Activated naive CD8-positive, alpha-beta T cell treated with anti-CD3 and anti-CD28 coated beads, Interleukin-2, amount 10 ng/mL, durations not matched to agents 7 days and 5 days (primary cell): ENCODE results near the gene SKIDA1. TPM values are rescaled to one million over a fixed set of nuclear protein-coding genes. Genes with fewer than 3 reads are reported as not detected.

Experiments used
- ATAC-seq: fragments of 150-1000 bp; cut with Tn5 transposase; one replicate; pipeline ENCODE4 v1.10.0; 2021; ENCODE audit warnings: low read depth, moderate library complexity
- POLR2A ChIA-PET: fragments of 350-600 bp; sonication (Branson Sonifier 250); formaldehyde crosslinking; loops from one replicate; lab custom pipeline; 2021; ENCODE audit warnings: antibody characterized with exemption; lab: Charles Lee
- DNase-seq: peaks from one replicate; pipeline ENCODE4 v3.0.0; 2021
- H3K27ac Mint-ChIP-seq: one replicate; pipeline ENCODE4 v1.8.0; 2022; ENCODE audit warnings: mild to moderate bottlenecking, mixed read lengths
- H3K27me3 Mint-ChIP-seq: one replicate; pipeline ENCODE4 v1.8.0; 2022; ENCODE audit warnings: mild to moderate bottlenecking, moderate library complexity, mixed read lengths
- H3K36me3 Mint-ChIP-seq: one replicate; pipeline ENCODE4 v1.8.0; 2021; ENCODE audit warnings: mild to moderate bottlenecking, mixed read lengths
- H3K4me1 Mint-ChIP-seq: one replicate; pipeline ENCODE4 v1.8.0; 2021; ENCODE audit warnings: mixed read lengths
- H3K4me3 Mint-ChIP-seq: one replicate; pipeline ENCODE4 v1.8.0; 2022; ENCODE audit warnings: mild to moderate bottlenecking, moderate library complexity, mixed read lengths
- H3K9me3 Mint-ChIP-seq: one replicate; pipeline ENCODE4 v1.8.0; 2021; ENCODE audit warnings: mixed read lengths
- total RNA-seq, 2 experiments: library from RNA; stranded (reverse); gene quantifications; one replicate each; pipeline ENCODE4 v1.2.3, GENCODE V29; 2021

The SKIDA1 gene
- total RNA-seq, 2 experiments from 2014 or later = 0.09 to 0.58 TPM

DNA sequence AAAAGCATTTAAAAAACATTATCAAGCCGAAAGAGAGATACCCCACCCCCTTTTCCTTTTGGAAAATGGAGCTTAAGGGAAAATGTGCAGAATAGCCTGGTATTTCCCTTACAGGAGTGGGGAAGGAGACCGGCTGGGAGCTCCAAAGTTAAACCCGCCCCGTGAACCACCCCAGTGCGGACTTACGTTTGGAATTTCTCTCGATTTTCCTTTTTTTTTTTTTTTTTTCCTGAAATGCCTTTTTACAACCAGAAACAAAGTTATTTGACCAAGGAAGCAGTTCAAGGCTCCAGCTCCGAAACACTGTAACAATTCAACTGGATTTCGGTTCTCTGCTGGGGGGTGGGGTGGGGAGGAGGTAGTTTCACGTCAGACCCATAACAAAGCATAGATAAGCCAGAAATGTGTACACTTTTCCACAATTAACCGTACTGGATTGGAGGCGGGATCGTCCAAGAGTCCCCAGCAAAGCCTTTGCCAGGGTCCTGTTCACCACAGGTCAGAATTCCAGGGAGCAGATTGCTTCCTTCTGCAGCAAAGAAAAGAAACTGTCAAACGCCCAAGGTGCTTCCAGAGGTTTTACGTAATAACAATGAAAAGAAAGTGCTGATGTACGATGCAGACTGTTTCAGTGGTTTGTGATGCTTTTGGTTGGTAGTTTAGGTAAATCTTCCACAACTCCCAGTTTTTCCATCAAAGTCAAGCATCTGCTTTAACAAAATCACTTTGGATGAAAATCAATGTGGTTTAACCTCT lies 6.7 kb downstream of the SKIDA1 start:
- no peak for ATAC-seq
- H3K27ac Mint-ChIP-seq = no peak overlapping the region
- H3K36me3 Mint-ChIP-seq = no peaks in the 10 kb centered on the region
- peak overlapping the region; percentile 87 for H3K4me3 Mint-ChIP-seq
- no peaks in the 10 kb centered on the region for H3K9me3 Mint-ChIP-seq
- DNase-seq = no peak
- peaks cover 82% of the 10 kb centered on the region for H3K27me3 Mint-ChIP-seq
- peaks cover 31% of the 10 kb centered on the region for H3K4me1 Mint-ChIP-seq
- POLR2A ChIA-PET = interaction anchor here (0.7 to 1.4 kb wide), 5 partner anchors 8 to 1097 kb away, joined by 3 to 6 read pairs (median 5); no protein-coding TSS in a partner anchor

DNA sequence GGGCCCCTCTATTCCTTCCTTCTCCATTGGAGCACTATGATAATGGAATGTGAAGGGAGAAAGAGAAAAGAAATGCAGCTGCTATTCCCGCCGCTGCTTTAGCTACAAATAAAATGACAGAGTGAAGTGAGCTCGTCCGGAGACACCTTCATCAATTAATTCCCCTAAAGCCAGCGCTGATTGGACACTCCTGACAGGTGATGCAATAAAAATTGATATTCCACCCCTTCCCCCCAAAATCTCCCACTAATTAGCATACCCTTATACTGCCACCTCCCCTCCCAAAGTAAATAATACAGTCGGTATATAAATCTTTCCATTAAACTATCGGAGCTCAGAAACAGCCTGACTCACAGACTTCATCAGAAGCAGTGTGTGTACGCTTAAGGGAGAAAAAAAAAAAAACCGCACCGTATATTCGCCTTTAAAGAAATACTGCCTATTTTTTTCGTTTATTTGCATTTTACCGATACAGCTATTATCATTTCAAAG lies 7.3 kb downstream of the SKIDA1 start:
- ATAC-seq (peak; percentile 28), DNase-seq (no peak)
- no peaks in the 10 kb centered on the region for H3K9me3 Mint-ChIP-seq
- H3K36me3 Mint-ChIP-seq = no peaks in the 10 kb centered on the region
- H3K27ac Mint-ChIP-seq = no peak overlapping the region
- H3K4me1 Mint-ChIP-seq = peaks cover 31% of the 10 kb centered on the region
- peak overlapping the region; percentile 87 for H3K4me3 Mint-ChIP-seq
- peaks cover 82% of the 10 kb centered on the region for H3K27me3 Mint-ChIP-seq
- POLR2A ChIA-PET = interaction anchor here (0.7 to 1.4 kb wide), 4 partner anchors 9 to 822 kb away, joined by 3 to 6 read pairs (median 5); no protein-coding TSS in a partner anchor

- Mint-ChIP-seq H3K27me3 (peaks cover 84% of the 10 kb centered on the region), H3K9me3 (no peaks in the 10 kb centered on the region), H3K4me1 (peaks cover 31% of the 10 kb centered on the region), H3K27ac (no peak overlapping the region), H3K36me3 (no peaks in the 10 kb centered on the region), H3K4me3 (peak overlapping the region; percentile 87)
- POLR2A ChIA-PET = interaction anchor here (0.9 to 1.4 kb wide), 2 partner anchors 159 to 823 kb away, joined by 3 to 6 read pairs; no protein-coding TSS in a partner anchor
- ATAC-seq = peak; percentile 31
- peak; percentile 54 for DNase-seq
Measured at GRCh38 chr10:21517134-21518031, 8.1 kb downstream of the SKIDA1 start.

- Mint-ChIP-seq H3K36me3 (no peaks in the 10 kb centered on the region), H3K9me3 (no peaks in the 10 kb centered on the region), H3K27me3 (peaks cover 88% of the 10 kb centered on the region), H3K4me3 (peak overlapping the region; percentile 87), H3K4me1 (peaks cover 31% of the 10 kb centered on the region), H3K27ac (no peak overlapping the region)
- ATAC-seq (peak; percentile 75), DNase-seq (peak; percentile 67)
- POLR2A ChIA-PET = interaction anchor here (0.5 kb wide), 1 partner anchor 1196 kb away, joined by 3 read pairs; no protein-coding TSS in a partner anchor
Measured at GRCh38 chr10:21516242-21517131, 9.0 kb downstream of the SKIDA1 start.

- no peak for ATAC-seq
- H3K36me3 Mint-ChIP-seq = no peaks in the 10 kb centered on the region
- H3K27me3 Mint-ChIP-seq = peaks cover 89% of the 10 kb centered on the region
- H3K4me1 Mint-ChIP-seq = peaks cover 31% of the 10 kb centered on the region
- POLR2A ChIA-PET = interaction anchor here (0.5 kb wide), 1 partner anchor 1197 kb away, joined by 3 read pairs; no protein-coding TSS in a partner anchor
- H3K9me3 Mint-ChIP-seq = no peaks in the 10 kb centered on the region
- no peak overlapping the region for H3K27ac Mint-ChIP-seq
- peak overlapping the region; percentile 73 for H3K4me3 Mint-ChIP-seq
- no peak for DNase-seq
Measured at GRCh38 chr10:21515361-21516241, 9.9 kb downstream of the SKIDA1 start.

GRCh38 chr10:21514818-21515351 lies 10.6 kb downstream of the SKIDA1 start:
- no peak overlapping the region for H3K4me3 Mint-ChIP-seq
- DNase-seq (no peak), ATAC-seq (no peak)
- H3K36me3 Mint-ChIP-seq = no peaks in the 10 kb centered on the region
- no peak overlapping the region for H3K27ac Mint-ChIP-seq
- H3K4me1 Mint-ChIP-seq = peaks cover 26% of the 10 kb centered on the region
- peaks cover 87% of the 10 kb centered on the region for H3K27me3 Mint-ChIP-seq
- POLR2A ChIA-PET = interaction anchor here (0.7 kb wide), 1 partner anchor 11 kb away, joined by 3 read pairs; the partner anchor contains the start of gene SKIDA1
- H3K9me3 Mint-ChIP-seq = no peaks in the 10 kb centered on the region

DNA sequence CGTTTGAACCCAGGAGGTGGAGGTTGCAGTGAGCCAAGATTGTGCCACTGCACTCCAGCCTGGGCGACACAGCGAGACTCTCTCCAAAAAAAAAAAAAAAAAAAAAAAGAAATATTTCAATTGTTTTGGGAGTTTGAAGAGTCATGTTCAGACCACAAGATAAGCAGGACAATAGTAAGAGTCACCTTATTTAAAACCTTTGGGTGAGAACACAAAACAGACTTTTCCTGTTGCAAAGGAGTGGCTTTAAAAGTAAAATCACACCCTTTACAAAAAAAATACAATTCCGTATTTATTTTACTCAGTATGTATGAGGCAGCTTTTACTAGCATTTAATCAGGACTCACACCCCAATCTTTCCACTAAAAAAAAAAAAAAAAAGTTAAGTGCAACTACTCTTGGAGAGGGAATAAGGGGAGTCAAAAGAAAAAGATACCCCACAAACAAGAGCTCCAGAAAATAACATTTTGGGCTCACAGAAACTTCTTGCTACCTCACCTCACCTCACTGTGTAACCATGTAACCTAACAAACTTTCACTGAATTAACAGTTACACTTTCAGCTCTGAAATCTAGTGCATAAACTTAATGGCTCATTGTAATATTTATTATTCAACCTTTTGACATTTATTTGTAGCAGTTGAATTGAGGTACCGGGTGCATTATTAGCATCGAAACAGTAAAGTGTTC lies 11.2 kb downstream of the SKIDA1 start:
- Mint-ChIP-seq H3K4me3 (no peak overlapping the region), H3K36me3 (no peaks in the 10 kb centered on the region), H3K27me3 (peaks cover 85% of the 10 kb centered on the region), H3K9me3 (no peaks in the 10 kb centered on the region), H3K27ac (no peak overlapping the region), H3K4me1 (peaks cover 20% of the 10 kb centered on the region)
- POLR2A ChIA-PET = interaction anchor here (0.7 kb wide), 1 partner anchor 11 kb away, joined by 3 read pairs; the partner anchor contains the start of gene SKIDA1
- ATAC-seq (no peak), DNase-seq (no peak)

DNA sequence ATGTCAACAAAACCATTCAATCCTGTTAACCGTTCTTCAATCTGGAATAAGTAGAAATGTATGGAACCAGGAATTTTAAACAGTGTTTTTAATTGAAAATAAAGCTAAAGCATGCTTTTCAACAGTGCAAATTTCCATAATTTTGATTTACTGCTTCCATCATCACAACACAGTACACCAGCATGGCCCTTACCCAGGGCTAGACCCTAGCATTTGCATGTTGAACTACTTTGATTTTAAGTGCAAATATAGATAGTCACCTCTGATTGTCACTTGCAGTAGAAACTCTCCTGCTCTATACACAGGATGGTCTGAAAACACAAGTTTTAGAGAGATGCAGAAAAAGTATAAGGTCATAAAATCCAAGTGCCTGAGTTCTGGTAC lies 12.1 kb downstream of the SKIDA1 start:
- DNase-seq (no peak), ATAC-seq (no peak)
- POLR2A ChIA-PET = no interaction called here
- no peak overlapping the region for H3K27ac Mint-ChIP-seq
- H3K9me3 Mint-ChIP-seq = no peaks in the 10 kb centered on the region
- peaks cover 83% of the 10 kb centered on the region for H3K27me3 Mint-ChIP-seq
- peaks cover 12% of the 10 kb centered on the region for H3K4me1 Mint-ChIP-seq
- H3K4me3 Mint-ChIP-seq = no peak overlapping the region
- H3K36me3 Mint-ChIP-seq = no peaks in the 10 kb centered on the region

- POLR2A ChIA-PET = no interaction called here
- no peaks in the 10 kb centered on the region for H3K9me3 Mint-ChIP-seq
- H3K4me3 Mint-ChIP-seq = no peak overlapping the region
Measured at GRCh38 chr10:21512573-21513404, 12.7 kb downstream of the SKIDA1 start.

DNA sequence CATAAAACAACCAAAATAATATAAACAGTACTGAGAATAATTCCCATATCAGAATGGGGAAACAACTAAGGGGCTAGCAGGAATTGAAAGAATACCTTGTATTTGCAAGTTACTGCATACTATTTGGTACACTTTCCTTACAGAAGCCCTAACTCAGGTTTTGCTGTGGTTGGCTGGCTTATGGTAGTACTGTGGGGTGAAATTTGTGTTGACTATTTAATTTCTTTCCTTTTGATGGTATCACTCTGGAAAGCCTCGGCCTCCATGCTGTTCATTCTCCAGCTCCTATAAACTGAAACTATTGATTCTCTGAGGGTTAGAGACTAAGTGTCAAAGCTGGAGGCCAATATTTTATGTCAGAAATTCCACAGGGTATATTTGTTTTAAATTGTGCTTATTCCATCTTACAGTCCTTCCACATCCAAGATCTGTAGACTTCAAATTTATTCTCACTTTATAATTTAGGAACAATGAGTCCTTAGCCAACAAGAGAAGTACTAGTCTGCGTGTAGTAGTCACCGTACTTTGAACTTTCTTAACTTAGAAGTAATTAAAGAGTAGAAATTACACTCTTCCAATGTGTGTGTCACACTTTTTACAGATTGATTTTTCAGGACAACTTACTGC lies 13.4 kb downstream of the SKIDA1 start:
- Mint-ChIP-seq H3K4me3 (no peak overlapping the region), H3K9me3 (no peaks in the 10 kb centered on the region), H3K27ac (no peak overlapping the region), H3K36me3 (no peaks in the 10 kb centered on the region), H3K27me3 (peaks cover 83% of the 10 kb centered on the region), H3K4me1 (peaks cover 2% of the 10 kb centered on the region)
- DNase-seq (no peak), ATAC-seq (no peak)
- POLR2A ChIA-PET = no interaction called here

More at GRCh38 chr10:21512573-21513404, 12.7 kb downstream of the SKIDA1 start:
- no peak for DNase-seq
- no peak overlapping the region for H3K27ac Mint-ChIP-seq
- peaks cover 6% of the 10 kb centered on the region for H3K4me1 Mint-ChIP-seq
- no peaks in the 10 kb centered on the region for H3K36me3 Mint-ChIP-seq
- H3K27me3 Mint-ChIP-seq = peaks cover 79% of the 10 kb centered on the region
- no peak for ATAC-seq
